LNCaP clone FGC (cell line): ENCODE data around the gene CERKL.

Experiments
- DNase-seq: peaks from one replicate; pipeline ENCODE4 v3.0.0-alpha.2; 2011; ENCODE audit warnings: low read depth
- H3K4me3 ChIP-seq: 2 replicates; pipeline ENCODE4 v1.5.1; 2011; ENCODE audit warnings: mild to moderate bottlenecking, low read depth, low read length, control low read depth
- CTCF ChIP-seq: IDR thresholded peaks from 2 replicates; pipeline ENCODE4 v1.5.1; 2012; ENCODE audit warnings: mild to moderate bottlenecking; ENCODE audit not compliant: control insufficient read depth, insufficient read depth; ENCODE audit errors: extremely low read depth

CERKL gene

GRCh38 chr2:181563101-181563692 is 93.7 kb downstream of the CERKL start:
- H3K4me3 ChIP-seq = no peak overlapping the region
- TF ChIP-seq CTCF = no peak
- DNase-seq = no peak

- no peak for TF ChIP-seq CTCF
Measured at GRCh38 chr2:181558371-181558770, 98.5 kb downstream of the CERKL start.

GRCh38 chr2:181554061-181554830 is 102.7 kb downstream of the CERKL start:
- DNase-seq = no peak
- H3K4me3 ChIP-seq = no peak overlapping the region
- TF ChIP-seq CTCF = no peak

More at GRCh38 chr2:181558371-181558770, 98.5 kb downstream of the CERKL start:
- no peak for DNase-seq
- H3K4me3 ChIP-seq = no peak overlapping the region

- no peak for DNase-seq
- no peak overlapping the region for H3K4me3 ChIP-seq
- no peak for TF ChIP-seq CTCF
Measured at GRCh38 chr2:181553244-181553643, 103.7 kb downstream of the CERKL start.

GRCh38 chr2:181552808-181553207 is 104.1 kb downstream of the CERKL start:
- no peak for TF ChIP-seq CTCF
- no peak for DNase-seq
- H3K4me3 ChIP-seq = no peak overlapping the region

GRCh38 chr2:181546086-181546485 is 110.8 kb downstream of the CERKL start:
- H3K4me3 ChIP-seq = no peak overlapping the region
- DNase-seq = peak; percentile 39
- TF ChIP-seq CTCF = no peak

GRCh38 chr2:181542170-181542569 is 114.7 kb downstream of the CERKL start:
- no peak for DNase-seq

More at GRCh38 chr2:181542170-181542569, 114.7 kb downstream of the CERKL start:
- TF ChIP-seq CTCF = no peak
- no peak overlapping the region for H3K4me3 ChIP-seq
